Fibroblast of villous mesenchyme (primary cell): ENCODE measurements around the gene BTBD9. TPM values are rescaled to one million over a fixed set of nuclear protein-coding genes. Genes with fewer than 3 reads are reported as not detected.

ENCODE experiments used
- DNase-seq: peaks from one replicate; pipeline ENCODE4 v3.0.0-alpha.2; 2010; ENCODE audit warnings: low read depth
- H3K4me3 ChIP-seq: 2 replicates; pipeline ENCODE4 v1.5.1; 2011; ENCODE audit warnings: low read depth, mild to moderate bottlenecking, low read length
- total RNA-seq: library from RNA; depleted of rRNA; stranded (reverse); fragments of >200 nt; gene quantifications from 2 replicates; pipeline ENCODE4 v1.2.3, GENCODE V29; 2012
- TF ChIP-seq, protein P1 (sequence below): IDR thresholded peaks from 2 replicates; pipeline ENCODE4 v1.5.1; 2012; ENCODE audit warnings: low read depth, mild to moderate bottlenecking, low read length; ENCODE audit not compliant: insufficient read depth

Gene BTBD9
- total RNA-seq, 1 donor = 12.1 TPM

DNA sequence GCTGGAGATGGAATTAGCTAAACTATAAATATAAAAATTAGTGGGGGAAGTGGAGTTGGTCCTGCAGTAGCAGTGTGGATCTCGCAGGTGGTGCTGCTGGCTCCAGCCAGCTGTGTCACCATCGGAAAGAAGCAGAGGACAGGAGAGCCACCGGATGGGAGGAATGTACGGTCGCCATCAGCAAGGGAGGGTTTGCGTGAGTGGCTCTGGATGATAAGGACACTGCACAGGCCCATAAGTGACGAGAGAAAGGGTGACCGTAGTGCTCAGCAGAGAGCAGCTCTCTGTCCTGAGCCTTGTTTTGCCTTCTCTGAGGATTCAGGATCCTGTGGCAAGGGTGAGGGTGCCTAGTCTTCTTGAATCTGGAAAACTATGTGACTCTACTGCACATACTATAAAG lies 441.5 kb downstream of the BTBD9 start:
- H3K4me3 ChIP-seq = no peak overlapping the region
- DNase-seq = no peak
- TF ChIP-seq, protein P1, sequence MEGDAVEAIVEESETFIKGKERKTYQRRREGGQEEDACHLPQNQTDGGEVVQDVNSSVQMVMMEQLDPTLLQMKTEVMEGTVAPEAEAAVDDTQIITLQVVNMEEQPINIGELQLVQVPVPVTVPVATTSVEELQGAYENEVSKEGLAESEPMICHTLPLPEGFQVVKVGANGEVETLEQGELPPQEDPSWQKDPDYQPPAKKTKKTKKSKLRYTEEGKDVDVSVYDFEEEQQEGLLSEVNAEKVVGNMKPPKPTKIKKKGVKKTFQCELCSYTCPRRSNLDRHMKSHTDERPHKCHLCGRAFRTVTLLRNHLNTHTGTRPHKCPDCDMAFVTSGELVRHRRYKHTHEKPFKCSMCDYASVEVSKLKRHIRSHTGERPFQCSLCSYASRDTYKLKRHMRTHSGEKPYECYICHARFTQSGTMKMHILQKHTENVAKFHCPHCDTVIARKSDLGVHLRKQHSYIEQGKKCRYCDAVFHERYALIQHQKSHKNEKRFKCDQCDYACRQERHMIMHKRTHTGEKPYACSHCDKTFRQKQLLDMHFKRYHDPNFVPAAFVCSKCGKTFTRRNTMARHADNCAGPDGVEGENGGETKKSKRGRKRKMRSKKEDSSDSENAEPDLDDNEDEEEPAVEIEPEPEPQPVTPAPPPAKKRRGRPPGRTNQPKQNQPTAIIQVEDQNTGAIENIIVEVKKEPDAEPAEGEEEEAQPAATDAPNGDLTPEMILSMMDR = no peak

DNA sequence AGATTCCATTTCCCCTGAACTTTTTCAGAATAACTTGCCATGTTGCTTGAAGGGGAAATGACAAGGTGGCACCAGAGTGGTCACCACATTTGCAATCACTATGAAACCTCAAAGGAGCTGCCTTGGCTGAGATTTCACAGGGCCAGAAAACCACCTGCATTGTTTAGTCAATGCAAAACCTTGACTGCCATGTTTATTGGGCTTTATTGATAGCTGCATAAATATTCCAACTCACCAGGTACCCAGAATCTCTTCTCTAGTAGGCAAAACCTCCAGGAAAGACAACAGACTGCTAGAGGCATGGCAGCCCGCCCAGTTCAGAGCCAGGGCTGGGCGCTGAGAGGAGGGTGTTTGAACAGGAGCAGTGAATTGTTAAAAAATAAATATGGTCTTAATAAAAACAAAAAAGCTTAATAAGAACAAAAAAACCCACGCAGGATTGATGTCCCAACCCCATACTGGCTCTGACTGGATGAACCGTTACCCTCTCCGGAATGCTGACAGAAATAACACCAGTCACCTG lies 444.6 kb downstream of the BTBD9 start:
- TF ChIP-seq, protein P1 = no peak

DNA sequence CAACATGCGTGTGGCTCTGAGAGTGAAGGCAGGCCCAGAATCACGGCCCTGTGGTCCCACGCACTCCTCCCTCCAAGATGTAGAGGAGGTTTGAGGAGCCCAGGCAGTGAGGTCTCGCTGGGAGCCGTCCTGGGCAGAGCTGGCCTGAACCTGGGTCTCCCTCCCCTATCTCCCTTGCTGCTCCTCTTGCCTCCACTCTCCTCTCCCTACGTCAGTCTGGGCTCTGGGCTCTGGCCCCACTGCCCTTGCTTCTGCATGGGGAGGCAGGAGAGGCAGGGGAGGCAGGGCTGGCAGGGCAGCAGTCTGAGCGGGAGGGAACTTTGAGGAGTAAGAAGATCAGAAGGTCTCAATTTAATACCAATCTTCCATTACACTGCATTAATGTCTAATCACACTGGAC lies 445.1 kb downstream of the BTBD9 start:
- DNase-seq = no peak
- TF ChIP-seq, protein P1 = no peak
- no peak overlapping the region for H3K4me3 ChIP-seq

More for the DNA sequence above, 444.6 kb downstream of the BTBD9 start:
- no peak overlapping the region for H3K4me3 ChIP-seq
- DNase-seq = no peak

GRCh38 chr6:38194282-38194572 lies 445.5 kb downstream of the BTBD9 start:
- DNase-seq = no peak
- TF ChIP-seq, protein P1 = no peak

GRCh38 chr6:38193481-38194281 lies 446.0 kb downstream of the BTBD9 start:
- DNase-seq = no peak
- TF ChIP-seq, protein P1 = no peak

More at GRCh38 chr6:38194282-38194572, 445.5 kb downstream of the BTBD9 start:
- no peak overlapping the region for H3K4me3 ChIP-seq

DNA sequence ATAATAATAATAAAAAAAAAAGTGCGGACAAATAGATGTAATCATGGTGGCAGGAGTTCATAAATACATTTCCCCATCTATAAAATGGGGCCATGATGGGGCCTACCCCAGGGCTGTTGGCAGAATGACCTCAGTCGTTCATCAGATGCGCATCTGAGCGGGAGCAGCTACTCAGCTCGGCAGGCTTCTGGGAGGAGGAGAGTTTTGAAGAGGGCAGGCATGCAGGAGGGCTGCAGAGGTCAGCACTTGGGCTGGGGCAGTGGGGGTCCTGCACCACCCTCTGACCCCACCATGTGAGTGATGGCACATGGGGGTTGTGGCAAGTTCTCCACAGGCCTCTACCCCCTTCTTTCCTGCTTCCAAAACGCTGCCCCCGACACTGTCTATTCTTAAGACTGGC lies 446.7 kb downstream of the BTBD9 start:
- TF ChIP-seq, protein P1 = no peak
- no peak overlapping the region for H3K4me3 ChIP-seq
- DNase-seq = no peak

More at GRCh38 chr6:38193481-38194281, 446.0 kb downstream of the BTBD9 start:
- no peak overlapping the region for H3K4me3 ChIP-seq
